ENCODE measurements around the gene CD3D.

The CD3D gene

DNA sequence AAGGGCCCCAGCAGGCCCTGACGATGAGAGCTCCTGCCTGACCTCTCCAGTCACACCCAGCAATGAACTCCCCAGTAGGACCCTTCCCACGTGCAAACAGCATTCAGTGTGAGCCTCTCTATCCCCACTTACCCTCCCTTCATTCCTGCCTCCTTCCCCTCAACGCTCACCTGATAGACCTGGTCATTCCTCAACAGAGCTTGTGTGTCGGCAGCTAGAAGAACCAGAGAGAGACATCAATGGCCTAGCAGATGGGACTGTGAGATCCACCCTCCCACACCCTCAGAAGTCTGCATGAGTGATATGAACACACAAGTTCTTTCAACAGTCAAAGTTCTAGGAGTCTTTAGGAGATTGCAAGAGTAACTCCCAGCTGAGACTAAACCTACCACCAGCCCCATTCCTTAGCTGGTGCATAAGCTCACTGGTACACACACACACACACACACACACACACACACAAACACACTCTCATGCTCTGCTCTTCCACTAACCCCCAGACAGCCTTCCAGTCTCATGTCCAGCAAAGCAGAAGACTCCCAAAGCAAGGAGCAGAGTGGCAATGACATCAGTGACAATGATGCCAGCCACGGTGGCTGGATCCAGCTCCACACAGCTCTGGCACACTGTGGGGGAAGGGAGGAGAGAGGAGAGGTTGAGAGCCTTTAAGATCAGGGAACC is 3.1 kb downstream of the CD3D start:
- H3K27ac ChIP-seq, result no peak overlapping the region
- TF ChIP-seq CTCF (conservative IDR thresholded peaks at IDR 0.05), result no peak
- TF ChIP-seq ZFX (IDR thresholded peaks at IDR 0.05), result no peak

- TF ChIP-seq CTCF (conservative IDR thresholded peaks at IDR 0.05), result no peak
- no peak for TF ChIP-seq ZFX (IDR thresholded peaks at IDR 0.05)
- H3K27ac ChIP-seq, result no peak overlapping the region
Measured at GRCh38 chr11:118338637-118339061, 3.9 kb downstream of the CD3D start.

GRCh38 chr11:118334745-118335144 is 7.8 kb downstream of the CD3D start:
- TF ChIP-seq CTCF (conservative IDR thresholded peaks at IDR 0.05), result no peak
- no peak for TF ChIP-seq ZFX (IDR thresholded peaks at IDR 0.05)
- no peak overlapping the region for H3K27ac ChIP-seq

DNA sequence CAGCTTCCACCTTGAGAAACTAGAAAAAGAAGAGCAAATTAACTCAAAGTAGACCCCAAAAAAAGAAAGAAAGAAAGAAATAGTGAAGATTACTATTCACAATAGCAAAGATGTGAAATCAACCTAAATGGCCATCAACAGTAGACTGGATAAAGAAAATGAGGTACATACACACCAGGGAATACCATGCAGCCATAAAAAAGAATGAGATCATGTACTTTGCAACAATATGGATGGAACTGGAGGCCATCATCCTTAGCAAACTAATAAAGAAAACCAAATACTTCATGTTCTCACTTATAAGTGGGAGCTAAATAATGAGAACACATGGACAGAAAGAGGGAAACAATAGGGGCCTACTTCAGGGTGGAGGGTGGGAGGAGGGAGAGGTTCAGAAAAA is 13.8 kb downstream of the CD3D start:
- H3K27ac ChIP-seq, result no peak overlapping the region
- TF ChIP-seq ZFX (IDR thresholded peaks at IDR 0.05), result no peak
- TF ChIP-seq CTCF (conservative IDR thresholded peaks at IDR 0.05), result no peak

- H3K27ac ChIP-seq, result no peak overlapping the region
- TF ChIP-seq ZFX (IDR thresholded peaks at IDR 0.05) (no peak), CTCF (conservative IDR thresholded peaks at IDR 0.05) (no peak)
Measured at GRCh38 chr11:118325283-118325682, 17.2 kb downstream of the CD3D start.

GRCh38 chr11:118322721-118323120 is 19.8 kb downstream of the CD3D start:
- TF ChIP-seq CTCF (conservative IDR thresholded peaks at IDR 0.05) (no peak), ZFX (IDR thresholded peaks at IDR 0.05) (no peak)
- H3K27ac ChIP-seq, result peak overlapping the region; percentile 16

GRCh38 chr11:118321386-118322082 is 21.0 kb downstream of the CD3D start:
- TF ChIP-seq CTCF (conservative IDR thresholded peaks at IDR 0.05) (no peak), ZFX (IDR thresholded peaks at IDR 0.05) (no peak)
- peak overlapping the region; percentile 16; the same call in 1 of the 2 replicates for H3K27ac ChIP-seq
